Stimulated activated CD8-positive, alpha-beta memory T cell treated with anti-CD3 and anti-CD28 coated beads, Interleukin-12 subunit alpha, Interleukin-12 subunit beta, amount 100 ng/mL, for 4 hours (primary cell): ENCODE measurements around the gene SPOCK1.

Source experiments
- DNase-seq: peaks from one replicate; pipeline ENCODE4 v3.0.0-alpha.2; 2020; ENCODE audit warnings: low read depth

Gene SPOCK1

DNA sequence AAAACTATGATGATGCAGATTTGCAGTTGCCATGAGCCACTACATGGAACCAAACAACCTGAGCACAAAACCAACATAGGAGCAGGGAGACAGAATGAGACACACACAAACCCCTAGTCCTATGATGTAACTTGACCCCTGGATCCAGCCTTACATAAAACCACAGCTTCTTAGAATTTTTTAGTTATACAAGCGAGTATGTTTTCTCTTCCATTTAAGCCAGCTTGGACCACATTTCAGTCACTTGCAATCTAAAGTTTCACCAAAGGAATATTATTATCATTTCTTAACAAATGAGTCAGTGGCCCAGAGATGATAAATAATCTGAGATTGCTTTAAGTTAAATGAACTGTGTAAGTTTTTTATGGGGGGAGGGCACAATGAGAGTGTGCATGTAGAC lies 6.8 kb downstream of the SPOCK1 start:
- DNase-seq, result no peak

DNA sequence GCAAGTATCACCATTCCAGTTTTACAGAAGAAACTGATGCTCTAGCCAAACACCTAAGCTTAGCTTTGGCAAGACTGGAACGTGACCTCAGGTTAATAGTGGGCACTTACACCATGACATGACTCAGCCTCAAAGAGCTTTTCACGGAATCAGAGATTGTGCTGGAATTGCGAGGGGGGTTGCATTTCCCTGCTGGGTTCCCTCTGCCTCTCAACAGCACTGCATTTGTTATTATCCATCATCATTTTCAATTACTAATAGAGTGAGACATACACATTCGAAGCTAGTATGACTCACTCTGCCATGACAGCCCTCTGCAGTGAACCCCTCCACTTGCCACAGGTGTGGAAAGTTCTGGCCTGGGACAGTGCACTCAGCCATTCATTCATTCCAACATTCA lies 8.0 kb downstream of the SPOCK1 start:
- DNase-seq, result no peak

DNA sequence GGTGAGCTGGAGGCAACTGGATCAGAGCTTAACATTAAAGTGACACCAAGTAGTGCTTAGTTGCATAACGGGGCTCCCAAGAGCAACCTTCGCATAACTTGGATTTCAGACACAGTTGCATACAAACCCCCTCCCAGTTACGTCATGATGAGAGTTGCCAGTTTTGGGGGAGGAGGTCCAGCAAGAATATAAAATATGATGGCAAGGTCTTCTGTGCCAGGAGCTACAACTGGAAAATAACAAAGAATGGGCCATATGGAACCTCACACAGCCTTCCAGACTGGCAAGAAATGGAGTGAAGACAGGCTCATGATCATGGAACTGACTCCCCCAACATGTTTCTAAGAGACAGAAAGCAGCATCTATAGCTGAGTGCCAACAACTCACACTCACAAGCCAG lies 8.5 kb downstream of the SPOCK1 start:
- no peak for DNase-seq

DNA sequence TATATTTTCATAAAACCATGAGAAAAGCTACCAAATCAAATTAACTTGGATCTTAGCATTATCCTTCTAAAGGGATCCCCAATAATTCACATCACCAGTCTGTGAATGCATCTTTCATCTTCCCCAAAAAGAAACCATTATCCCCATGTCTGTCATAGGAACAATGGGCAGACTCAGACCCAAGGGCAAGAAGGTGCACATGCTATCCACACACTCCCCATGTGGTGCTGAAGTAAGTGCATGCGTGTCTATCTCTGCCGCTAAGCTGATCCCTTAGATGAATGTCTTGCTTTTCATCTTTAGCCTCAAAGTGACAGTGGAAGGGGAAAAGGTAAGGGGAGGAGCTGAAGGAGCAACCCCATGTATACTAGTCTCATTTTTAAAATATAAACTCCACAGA lies 10.2 kb downstream of the SPOCK1 start:
- no peak for DNase-seq

DNA sequence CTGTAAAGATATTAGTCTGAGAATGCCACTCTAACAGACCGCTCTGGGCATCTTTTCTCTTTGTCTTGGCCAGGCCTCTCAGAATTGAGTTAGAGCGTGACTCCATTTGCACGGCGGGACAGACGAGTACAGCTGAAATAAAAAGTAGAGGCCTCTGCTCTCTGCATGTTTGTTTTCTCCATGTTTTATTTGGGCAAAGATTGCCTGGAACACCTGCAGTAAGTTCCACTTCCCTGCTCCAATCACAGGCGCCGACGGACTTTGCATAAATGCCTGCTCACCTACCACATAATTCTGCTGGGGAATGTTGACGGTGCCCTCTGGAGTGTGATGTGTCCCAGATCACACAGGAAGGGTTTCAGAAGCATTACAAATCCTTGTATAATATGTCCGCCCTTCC lies 10.6 kb downstream of the SPOCK1 start:
- DNase-seq, result no peak

DNA sequence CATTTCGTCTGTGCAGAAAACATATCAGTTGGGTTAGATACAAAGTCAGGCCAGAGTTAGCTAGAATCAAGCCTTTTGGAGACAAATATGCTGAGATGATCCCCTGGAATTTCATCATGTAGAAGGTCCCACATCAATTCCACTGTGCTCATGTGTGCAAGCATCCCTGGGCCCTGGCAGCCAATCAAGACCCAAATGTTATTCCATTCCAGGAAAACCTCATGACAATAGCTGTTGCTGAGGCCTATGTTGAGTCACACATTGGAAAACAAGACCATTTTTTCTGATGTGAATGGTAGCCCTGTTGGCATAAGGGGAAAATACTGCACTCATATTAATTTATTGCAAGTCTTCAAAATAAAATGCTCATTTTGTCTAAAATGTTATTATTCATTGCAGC lies 11.5 kb downstream of the SPOCK1 start:
- no peak for DNase-seq

DNA sequence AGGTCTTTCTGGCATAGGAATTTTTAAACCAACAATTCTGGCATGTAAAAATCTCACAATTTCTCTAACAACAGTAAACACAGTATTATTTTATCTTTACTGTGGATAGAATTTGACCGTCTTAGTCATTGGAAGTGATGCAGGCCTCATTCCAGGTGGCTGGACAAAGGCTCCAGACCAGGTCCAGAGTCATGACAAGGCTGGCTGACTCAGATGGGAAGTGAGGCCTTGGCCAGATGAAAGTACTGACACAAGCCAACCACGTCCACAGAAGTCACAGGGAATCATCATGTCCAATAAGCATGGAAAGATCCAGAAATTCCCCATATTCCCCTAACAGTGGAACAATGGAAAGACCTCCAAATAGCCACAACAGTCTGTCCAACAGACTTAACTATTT lies 12.4 kb downstream of the SPOCK1 start:
- DNase-seq, result no peak

DNA sequence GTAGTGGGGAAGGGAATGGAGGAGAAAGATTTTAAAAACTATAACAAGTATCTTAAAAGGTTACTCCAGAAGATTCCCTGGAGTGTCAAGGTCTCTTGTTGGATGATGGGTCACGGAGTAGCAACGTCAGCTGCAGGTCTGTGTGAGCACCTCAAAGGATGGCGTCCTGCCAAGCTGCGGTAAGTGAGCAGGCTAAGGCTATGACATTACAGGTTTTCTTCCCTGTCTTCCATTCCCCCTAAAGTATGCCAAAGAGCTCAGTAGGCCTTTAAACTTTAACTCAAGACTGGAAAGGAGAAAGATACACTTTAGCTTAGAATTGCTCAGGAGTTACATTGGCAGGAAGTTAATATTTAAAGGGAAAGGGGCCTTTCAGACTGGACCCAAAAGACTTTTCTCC lies 17.5 kb downstream of the SPOCK1 start:
- DNase-seq, result no peak

DNA sequence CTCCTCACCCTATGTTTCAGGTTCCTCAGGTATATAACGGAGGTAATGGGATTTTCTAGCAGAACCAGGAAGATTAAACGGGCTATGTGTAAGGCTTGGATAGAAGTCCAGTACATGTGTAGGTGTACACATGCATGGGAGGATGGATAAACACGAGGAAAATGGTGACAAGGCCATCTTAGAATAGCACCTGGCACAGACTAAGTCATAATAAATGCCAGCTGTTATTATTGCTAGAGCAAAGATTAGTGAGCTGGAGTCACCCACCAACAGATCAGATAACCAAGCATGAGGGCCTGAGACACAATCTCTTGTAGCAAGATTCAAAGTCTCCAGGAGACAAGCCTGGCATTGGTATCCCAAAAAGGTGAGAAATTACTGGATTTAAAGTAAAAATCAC lies 21.1 kb downstream of the SPOCK1 start:
- DNase-seq, result no peak

DNA sequence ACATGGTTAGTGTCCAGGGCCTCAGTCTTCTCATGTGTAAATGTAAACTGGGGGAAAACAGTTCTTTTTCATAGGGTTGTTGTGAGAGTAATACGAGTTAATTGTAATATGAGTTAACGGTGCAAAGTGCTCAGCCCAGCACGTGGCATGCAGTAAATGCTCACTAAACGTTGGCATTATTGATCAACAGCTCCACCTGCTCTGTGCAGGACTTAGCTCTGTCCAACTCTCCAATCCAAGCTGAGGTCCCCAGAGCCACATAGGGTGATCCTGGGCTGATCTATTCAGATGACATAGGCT lies 28.3 kb downstream of the SPOCK1 start:
- DNase-seq, result no peak

DNA sequence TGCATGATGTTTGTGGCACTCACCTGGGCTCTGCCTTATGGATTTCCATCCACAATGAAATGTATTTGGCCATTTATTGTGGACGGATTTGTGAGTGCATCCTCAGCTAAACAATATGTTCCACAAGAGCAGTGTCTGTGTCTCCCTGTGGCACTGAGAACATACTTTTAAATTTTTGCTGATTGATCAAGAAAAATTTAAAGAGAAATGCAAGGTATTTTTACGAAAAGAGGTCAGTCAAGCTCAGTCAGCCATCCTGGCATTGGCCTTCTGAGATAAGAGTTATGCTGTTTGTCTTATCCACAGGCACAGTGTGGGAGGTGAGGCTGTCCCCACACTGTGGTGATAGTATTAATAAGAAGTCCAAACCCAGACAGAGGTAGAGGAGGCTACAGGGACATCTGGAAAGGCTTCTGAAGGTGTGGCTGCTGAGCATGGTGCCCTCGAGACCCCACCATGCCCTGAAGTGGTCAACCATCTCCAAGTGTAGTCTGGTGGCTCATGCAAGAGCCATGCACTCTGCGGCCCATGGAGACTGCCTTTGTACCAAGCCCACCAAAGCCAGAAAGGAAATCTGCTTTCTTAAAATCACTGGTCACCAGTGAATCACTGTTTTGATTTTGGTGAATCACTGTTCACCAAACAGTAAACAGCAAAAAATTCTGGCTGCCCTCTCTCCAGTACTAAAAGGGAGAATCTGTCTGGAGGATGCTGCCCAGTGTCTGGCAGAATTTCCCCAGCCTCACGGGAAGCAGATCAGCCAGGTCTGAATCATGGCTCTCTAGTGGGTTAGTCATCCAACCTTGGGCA lies 28.8 kb downstream of the SPOCK1 start:
- DNase-seq, result no peak

DNA sequence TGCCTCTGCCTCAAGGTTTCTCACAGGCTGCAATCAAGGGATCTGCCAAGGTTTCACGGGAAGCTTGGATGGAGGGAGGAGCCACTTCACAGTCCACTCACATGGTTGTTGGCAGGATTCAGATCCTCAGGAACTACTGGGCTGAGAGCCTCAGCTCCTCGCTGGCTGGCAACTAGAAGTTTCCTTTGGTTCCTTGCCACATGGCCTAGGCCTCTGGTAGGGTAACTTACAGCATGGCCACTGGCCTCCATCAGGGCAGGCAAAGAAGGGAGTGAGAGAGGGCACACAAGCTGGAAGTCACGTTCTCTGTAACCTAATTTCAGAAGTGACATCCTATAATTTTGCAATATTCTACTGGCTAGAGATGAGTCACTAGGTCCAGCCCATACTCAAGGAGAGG lies 32.2 kb downstream of the SPOCK1 start:
- DNase-seq, result no peak

DNA sequence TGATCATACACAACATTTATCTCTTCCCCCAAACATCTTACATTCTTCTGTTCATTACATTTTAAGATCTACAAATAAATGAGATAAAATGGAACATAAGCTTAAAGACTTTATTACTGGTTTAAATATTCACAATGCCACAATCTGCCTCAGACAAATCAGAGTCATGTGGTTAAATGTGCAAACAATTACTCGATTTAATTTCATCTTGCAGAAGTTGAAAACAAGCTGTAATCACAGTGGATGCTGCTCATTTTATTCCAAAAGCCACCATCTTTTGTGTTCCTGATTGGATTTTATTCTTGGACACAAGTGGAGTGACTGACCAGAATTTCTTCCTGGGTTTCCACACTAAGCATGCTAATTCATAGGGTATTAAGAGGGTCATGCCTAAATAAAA lies 33.2 kb downstream of the SPOCK1 start:
- DNase-seq, result no peak

DNA sequence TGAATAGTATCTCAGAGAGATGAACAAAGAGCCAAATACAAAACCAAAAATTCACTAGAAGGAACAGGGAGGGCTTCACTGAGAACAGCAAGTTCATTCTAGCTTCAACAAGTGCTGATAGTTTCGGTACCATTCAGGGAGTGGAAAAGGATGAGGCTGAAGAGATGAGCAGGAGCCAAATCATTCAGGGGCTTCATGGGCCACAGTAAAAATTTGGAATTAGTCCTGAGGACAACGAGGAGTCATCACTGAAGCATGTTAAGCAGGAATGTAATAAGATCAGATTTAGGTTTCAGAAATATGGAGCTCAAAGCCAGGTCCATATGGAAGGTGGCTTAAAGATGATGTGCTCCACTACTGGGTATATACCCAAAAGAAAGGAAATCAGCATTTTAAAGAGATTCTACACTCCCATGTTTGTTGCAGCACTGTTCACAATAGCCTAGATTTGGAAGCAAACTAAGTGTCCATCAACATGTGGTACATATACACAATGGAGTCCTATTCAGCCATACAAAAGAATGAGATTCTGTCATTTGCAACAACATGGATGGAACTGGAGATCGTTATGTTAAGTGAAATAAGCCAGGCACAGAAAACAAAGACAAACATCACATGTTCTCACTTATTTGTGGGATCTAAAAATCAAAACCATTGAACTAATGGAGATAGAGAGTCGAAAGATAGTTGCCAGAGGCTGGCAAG lies 36.2 kb downstream of the SPOCK1 start:
- no peak for DNase-seq

DNA sequence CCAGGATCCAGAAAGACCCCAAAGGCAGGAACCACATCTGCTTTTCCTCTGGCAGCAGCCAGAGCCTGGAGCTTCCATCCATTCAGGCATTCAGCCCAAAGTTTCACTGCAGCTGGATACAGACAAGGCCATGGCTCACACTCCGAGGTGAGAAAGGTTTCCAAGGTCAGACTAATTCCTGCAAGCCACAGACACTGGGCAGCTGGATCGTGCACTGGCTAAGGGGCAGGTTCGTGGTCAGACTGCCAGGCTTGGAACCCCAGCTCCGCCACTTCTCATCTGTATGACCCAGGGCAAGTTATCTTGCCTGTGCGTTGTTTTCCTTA lies 36.9 kb downstream of the SPOCK1 start:
- no peak for DNase-seq

DNA sequence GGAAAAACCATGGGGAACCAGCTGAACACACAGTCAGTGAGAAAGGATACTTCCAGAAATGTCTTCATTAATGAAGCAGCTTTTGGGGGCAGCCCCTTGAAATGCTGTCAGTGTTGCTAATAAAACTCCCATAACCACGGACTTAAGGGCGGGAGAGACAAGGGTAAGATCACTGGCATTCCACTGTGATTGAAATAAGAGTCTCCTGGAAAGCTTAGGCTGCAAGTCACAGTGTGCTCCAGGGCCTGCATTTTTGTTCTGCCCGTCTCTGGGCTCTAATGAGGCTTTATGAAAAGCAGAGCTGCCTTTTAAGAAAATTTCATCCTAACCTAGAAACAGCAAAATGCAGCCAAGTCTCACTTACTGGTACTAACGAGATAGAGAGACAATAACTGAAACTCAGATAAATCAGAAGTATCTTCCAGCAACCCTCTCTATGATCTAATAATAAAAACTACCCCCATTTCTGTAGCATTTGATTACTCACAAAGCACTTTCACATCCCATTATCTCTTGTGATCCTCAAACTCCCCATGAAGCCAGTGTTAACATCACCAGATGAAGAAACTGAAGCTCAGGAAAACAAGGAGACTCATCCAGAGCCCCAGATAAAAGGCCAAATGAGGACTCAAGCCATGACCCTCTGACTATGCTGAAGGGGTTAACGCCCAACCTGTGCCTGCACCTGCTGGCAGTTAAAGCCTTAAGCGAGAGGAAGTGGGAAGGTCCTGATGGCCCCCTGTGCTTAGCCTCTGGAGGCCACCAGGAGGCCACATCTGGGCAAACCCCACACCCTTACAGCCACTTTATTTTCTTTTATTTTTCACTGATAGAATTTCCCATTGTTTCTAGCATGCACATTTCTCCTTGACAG lies 37.5 kb downstream of the SPOCK1 start:
- no peak for DNase-seq

DNA sequence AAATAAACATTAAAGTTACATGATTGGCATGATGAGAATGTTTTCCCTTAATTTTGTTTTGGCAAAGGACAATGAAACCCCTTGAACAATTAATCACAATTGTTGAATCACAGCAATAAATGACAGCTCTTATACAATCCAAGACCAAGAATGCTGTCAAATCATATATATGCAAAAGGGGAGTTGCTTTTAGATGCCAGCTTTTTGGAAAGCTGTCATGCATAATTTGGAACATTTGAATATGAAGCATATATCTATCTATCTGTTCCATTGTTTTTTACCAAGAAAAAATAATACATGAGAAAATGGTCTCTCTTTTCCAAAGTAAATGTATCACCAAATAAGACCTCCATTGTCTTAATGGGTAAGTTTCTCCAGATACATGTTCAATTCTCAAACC lies 44.5 kb downstream of the SPOCK1 start:
- DNase-seq, result no peak

DNA sequence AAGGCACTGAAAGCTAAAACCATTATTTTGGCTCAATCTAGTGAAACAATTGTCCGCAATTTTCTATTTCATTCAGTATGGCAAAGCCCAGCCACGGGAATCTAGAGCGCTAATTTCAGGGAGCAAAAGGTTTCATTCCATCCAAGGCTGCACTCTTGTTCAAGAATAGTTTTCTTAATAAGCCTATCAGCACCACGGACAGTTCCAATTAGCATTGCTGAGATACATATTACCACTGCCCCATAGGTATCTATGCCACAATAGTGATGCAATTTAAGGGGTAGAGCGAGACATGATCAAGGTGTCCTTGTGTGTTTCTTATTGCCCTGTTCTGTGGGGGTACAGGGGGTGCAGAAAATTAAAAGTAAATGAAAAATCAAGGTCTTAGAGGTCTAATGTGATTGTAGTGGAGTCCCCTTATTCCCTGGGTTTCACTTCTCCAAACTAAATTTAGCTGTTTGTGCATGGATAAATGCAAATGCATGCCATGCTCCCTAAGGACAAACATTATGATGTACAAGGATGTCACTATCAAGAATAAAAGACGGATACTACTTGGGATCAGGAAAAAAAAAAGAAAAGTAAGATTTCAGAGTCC lies 45.5 kb downstream of the SPOCK1 start:
- DNase-seq, result no peak

DNA sequence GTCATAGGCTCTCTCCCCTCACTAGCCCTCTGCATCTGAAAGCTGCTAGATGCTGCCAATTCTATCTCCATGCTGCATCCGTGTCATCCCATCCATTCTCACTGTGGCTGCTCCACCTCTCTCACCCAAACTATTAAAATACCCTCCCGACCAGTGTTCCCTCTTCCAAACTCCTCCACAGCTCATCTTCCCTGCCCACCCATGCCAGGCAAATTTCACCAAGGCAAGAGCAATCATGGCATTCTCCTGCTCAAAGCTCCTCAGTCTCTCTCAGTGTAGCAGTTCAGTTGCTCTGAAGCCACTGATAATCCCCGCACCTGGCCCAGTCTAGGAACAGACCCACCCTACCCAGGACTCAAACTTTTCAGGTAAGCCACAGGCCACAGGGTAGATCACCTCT lies 48.4 kb downstream of the SPOCK1 start:
- DNase-seq, result no peak

DNA sequence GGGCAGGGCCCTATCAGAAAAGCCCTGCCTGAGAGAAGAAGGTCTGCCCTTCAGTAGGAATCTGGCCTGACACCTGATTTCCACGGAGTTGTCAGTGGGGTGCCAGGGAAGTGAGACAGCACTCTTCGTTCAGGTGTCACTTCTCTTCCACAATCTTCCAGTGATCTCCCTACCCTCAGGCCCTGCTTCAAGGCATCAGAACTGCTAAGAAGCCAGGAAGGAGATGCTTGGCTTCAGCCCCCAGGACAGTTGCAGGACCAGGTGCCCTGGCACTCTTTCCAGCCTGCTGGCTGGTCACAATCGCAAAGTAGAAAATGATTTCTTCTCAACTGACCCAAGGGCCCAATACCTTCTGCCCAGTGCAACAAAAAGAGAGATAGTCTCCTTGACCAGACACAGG lies 50.3 kb downstream of the SPOCK1 start:
- no peak for DNase-seq

DNA sequence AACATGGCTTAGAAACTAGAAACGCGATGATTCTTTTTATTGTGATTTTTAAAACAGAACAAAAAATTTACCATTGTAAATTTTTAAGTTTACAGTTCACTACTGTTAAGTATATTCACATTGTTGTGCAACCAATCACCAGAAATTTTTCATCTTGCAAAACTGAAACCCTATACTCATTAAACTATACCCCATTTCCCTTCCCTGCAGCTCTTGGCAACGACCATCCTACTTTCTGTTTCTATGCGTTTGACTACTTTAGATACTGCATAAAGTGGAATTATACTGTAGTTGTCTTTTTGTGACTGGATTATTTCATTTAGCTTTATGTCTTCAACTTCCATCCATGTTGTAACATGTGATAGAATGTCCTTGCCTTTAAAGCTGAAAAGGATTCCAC lies 52.5 kb downstream of the SPOCK1 start:
- DNase-seq, result no peak

DNA sequence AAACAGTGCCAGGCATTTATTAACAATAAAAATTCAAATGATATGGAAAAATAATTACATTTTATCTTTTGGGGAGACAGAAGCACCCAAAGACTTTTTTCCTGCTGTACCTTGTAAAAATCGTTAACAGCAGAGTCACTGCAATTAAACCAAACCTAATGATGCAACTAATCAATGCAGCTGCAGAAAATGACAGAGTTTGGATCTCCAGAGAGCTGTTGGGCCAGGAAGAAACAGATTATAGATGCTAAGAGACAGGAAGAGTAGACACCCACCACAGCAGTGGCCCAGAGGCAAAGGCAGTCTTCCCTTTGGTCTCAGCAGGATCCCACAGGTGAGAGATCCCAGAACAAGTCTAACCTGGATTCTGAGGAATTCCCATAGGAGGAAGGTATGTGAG lies 53.0 kb downstream of the SPOCK1 start:
- no peak for DNase-seq

DNA sequence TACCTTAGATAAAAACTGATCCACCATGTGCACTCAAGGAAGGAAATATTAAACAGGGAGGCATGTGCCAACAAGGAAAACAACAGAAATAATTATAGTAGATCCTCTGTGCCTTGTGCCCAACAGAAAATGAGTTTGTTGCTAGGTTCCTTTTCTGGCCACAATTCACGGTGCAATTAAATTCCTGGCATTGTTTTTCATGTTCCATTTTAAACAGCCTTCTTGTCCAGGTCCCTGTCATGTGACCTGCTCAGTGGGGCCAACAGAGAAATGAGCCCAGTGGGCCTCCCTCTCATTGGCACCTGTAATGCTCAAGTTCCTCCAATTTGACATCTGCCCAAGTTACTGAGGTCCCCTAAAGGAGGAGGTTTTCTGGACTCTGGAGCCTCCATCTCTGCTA lies 56.5 kb downstream of the SPOCK1 start:
- DNase-seq, result no peak
